Stimulated activated CD4-positive, alpha-beta T cell treated with anti-CD3 and anti-CD28 coated beads, Interleukin-12 subunit alpha, Interleukin-12 subunit beta, amount 100 ng/mL, for 48 hours (primary cell): ENCODE results near the gene EPM2A.
A peak's percentile ranks its signal among the peaks of the same experiment; 100 is the strongest.
"Not testable (repeated sequence)": the region's sequence is repeated elsewhere in the genome, so short reads cannot be mapped to it uniquely, and the experiment has no call there.

Experiments used
- DNase-seq, 3 donors: peaks; one replicate each; pipeline ENCODE4 v3.0.0-alpha.2; 2020; ENCODE audit warnings: low read depth in 2 of 3, low spot score in 1 of 3

EPM2A gene

GRCh38 chr6:145735356-145736165 is at the start of gene EPM2A:
Gene EPM2A, minus strand, starts transcription at chr6:145735520. Its CDS starts 22 bp downstream, at chr6:145735498.
- peak; percentile 23 to 47 (median 41) for DNase-seq

GRCh38 chr6:145784683-145785082 is 49.4 kb upstream of the EPM2A start:
- DNase-seq: no peak

- DNase-seq: no peak
Observed at GRCh38 chr6:145783796-145784195, 48.5 kb upstream of the EPM2A start.

- DNase-seq: no peak
Observed at GRCh38 chr6:145772846-145773245, 37.5 kb upstream of the EPM2A start.

- DNase-seq: no peak
Observed at GRCh38 chr6:145765449-145765848, 30.1 kb upstream of the EPM2A start.

GRCh38 chr6:145763742-145764141 is 28.4 kb upstream of the EPM2A start:
- no peak for DNase-seq

GRCh38 chr6:145761584-145761983 is 26.3 kb upstream of the EPM2A start:
- DNase-seq: no peak

GRCh38 chr6:145758113-145758512 is 22.8 kb upstream of the EPM2A start:
- no peak for DNase-seq

- DNase-seq: no peak
Observed at GRCh38 chr6:145756170-145756662, 20.9 kb upstream of the EPM2A start.

- DNase-seq: no peak
Observed at GRCh38 chr6:145755682-145756081, 20.4 kb upstream of the EPM2A start.

GRCh38 chr6:145752638-145753037 is 17.3 kb upstream of the EPM2A start:
- DNase-seq: no peak

- no peak for DNase-seq
Observed at GRCh38 chr6:145749632-145750031, 14.3 kb upstream of the EPM2A start.

GRCh38 chr6:145745861-145746260 is 10.5 kb upstream of the EPM2A start:
- DNase-seq: no peak

GRCh38 chr6:145744619-145745018 is 9.3 kb upstream of the EPM2A start:
- DNase-seq: no peak

GRCh38 chr6:145743332-145743731 is 8.0 kb upstream of the EPM2A start:
- DNase-seq: no peak

- not testable (repeated sequence) for DNase-seq
Observed at GRCh38 chr6:145742472-145742871, 7.2 kb upstream of the EPM2A start.

- DNase-seq: not testable (repeated sequence)
Observed at GRCh38 chr6:145739685-145740084, 4.4 kb upstream of the EPM2A start.

- no peak for DNase-seq
Observed at GRCh38 chr6:145738265-145738664, 2.9 kb upstream of the EPM2A start.

GRCh38 chr6:145736661-145737144 is 1.4 kb upstream of the EPM2A start:
- DNase-seq: no peak

GRCh38 chr6:145734486-145735355 is 599 bp downstream of the EPM2A start:
- DNase-seq: peak; percentile 52 to 70 (median 56)

GRCh38 chr6:145733810-145734209 is 1.5 kb downstream of the EPM2A start:
- DNase-seq: no peak

GRCh38 chr6:145733207-145733606 is 2.1 kb downstream of the EPM2A start:
- no peak for DNase-seq
